Peyer's patch (tissue), 4 donors: ENCODE data around the gene WWP2.

ENCODE experiments used
- CTCF ChIP-seq, 6 experiments: fragments of 450-650 bp in 4 of 6; fragments of 200-600 bp in 2 of 6; sonication (generic) in 1 of 6; IDR thresholded peaks; one replicate each; pipeline ENCODE4 v1.5.1; 2017 to 2019; ENCODE audit warnings: antibody characterized with exemption in 6 of 6, mild to moderate bottlenecking in 3 of 6, moderate library complexity in 1 of 6
- POLR2A ChIP-seq, 2 donors: fragments of 450-650 bp; IDR thresholded peaks; one replicate each; pipeline ENCODE4 v1.5.1; 2017; ENCODE audit warnings: antibody characterized with exemption in 2 of 2, mild to moderate bottlenecking in 2 of 2, moderate library complexity in 2 of 2

- TF ChIP-seq POLR2A (IDR thresholded peaks at IDR 0.05), result no peak
- TF ChIP-seq CTCF (IDR thresholded peaks at IDR 0.05), result no peak
These were observed 90.7 kb downstream of the WWP2 start for GRCh38 chr16:69852815-69853214.
